Caco-2 (cell line): Measurements from ENCODE around the gene ILRUN. TPM values are rescaled to one million over a fixed set of nuclear protein-coding genes. Genes with fewer than 3 reads are reported as not detected.

Source experiments
- BruUV-seq: library from RNA; stranded (reverse); fragments of 400-500 nt; replicated peaks from 2 replicates; lab custom pipeline; 2021; lab: Mats Ljungman, UMichigan
- CTCF ChIA-PET: fragments of 300-600 bp; sonication (Branson Sonifier 250); formaldehyde crosslinking; loops from one replicate; lab custom pipeline; 2022; ENCODE audit warnings: antibody characterized with exemption; lab: Charles Lee
- POLR2A ChIA-PET: fragments of 300-600 bp; sonication (Branson Sonifier 250); formaldehyde crosslinking; loops from one replicate; lab custom pipeline; 2022; ENCODE audit warnings: antibody characterized with exemption; lab: Charles Lee
- DNase-seq, 2 experiments: peaks; one replicate each; pipeline versions ENCODE4 v3.0.0 to v3.0.0-alpha.2; 2020 to 2022
- H3K27me3 ChIP-seq: replicated peaks from 2 replicates; pipeline ENCODE4 v1.6.0; 2011; ENCODE audit warnings: low read length; ENCODE audit not compliant: control insufficient read depth, insufficient read depth
- H3K36me3 ChIP-seq: 2 replicates; pipeline ENCODE4 v1.5.1; 2011; ENCODE audit warnings: low read length; ENCODE audit not compliant: control insufficient read depth, insufficient read depth
- H3K4me1 ChIP-seq: fragments of 250-450 bp; sonication (Bioruptor Pico); 2 replicates; pipeline ENCODE4 v1.5.1; 2020; ENCODE audit warnings: mild to moderate bottlenecking
- H3K4me3 ChIP-seq: 2 replicates; pipeline ENCODE4 v1.5.1; 2011; ENCODE audit warnings: low read depth, mild to moderate bottlenecking, control low read depth, low read length
- H3K9me3 ChIP-seq: fragments of 250-450 bp; sonication (Bioruptor Pico); 2 replicates; pipeline ENCODE4 v1.5.1; 2020; ENCODE audit warnings: mild to moderate bottlenecking, moderate library complexity
- H3K27ac Mint-ChIP-seq: one replicate; pipeline ENCODE4 v1.8.0; 2022; ENCODE audit warnings: mixed read lengths; ENCODE audit not compliant: unreplicated experiment
- H3K27me3 Mint-ChIP-seq: one replicate; pipeline ENCODE4 v1.8.0; 2022; ENCODE audit warnings: mixed read lengths; ENCODE audit not compliant: insufficient read depth, unreplicated experiment
- H3K36me3 Mint-ChIP-seq: one replicate; pipeline ENCODE4 v1.8.0; 2022; ENCODE audit warnings: mild to moderate bottlenecking, mixed read lengths; ENCODE audit not compliant: insufficient read depth, unreplicated experiment
- H3K4me1 Mint-ChIP-seq: one replicate; pipeline ENCODE4 v1.8.0; 2022; ENCODE audit warnings: low read depth, mixed read lengths; ENCODE audit not compliant: unreplicated experiment
- H3K4me3 Mint-ChIP-seq: one replicate; pipeline ENCODE4 v1.8.0; 2022; ENCODE audit warnings: mild to moderate bottlenecking, moderate library complexity, mixed read lengths; ENCODE audit not compliant: unreplicated experiment
- H3K9me3 Mint-ChIP-seq: one replicate; pipeline ENCODE4 v1.8.0; 2022; ENCODE audit warnings: mixed read lengths; ENCODE audit not compliant: unreplicated experiment
- intact Hi-C: fragments of 100-400 bp; cut with micrococcal nuclease; formaldehyde crosslinking; loops from one replicate; pipeline ENCODE4 v1.10.0; 2022; ENCODE audit not compliant: unreplicated experiment
- total RNA-seq: library from RNA; stranded (reverse); gene quantifications from 2 replicates; pipeline ENCODE4 v1.2.3, GENCODE V29; 2022
- TF ChIP-seq, protein P1 (sequence below), 2 experiments: fragments of 200-600 bp in 1 of 2; IDR thresholded peaks; 1 replicate in 1 of 2; 2 replicates in 1 of 2; pipeline versions ENCODE4 v1.5.1 to v1.8.0; 2011 to 2022; ENCODE audit warnings: antibody characterized with exemption in 1 of 2, control low read depth in 1 of 2, inconsistent platforms in 1 of 2, low read depth in 1 of 2, low read length in 1 of 2, mild to moderate bottlenecking in 1 of 2, moderate library complexity in 1 of 2; ENCODE audit not compliant: insufficient read depth in 1 of 2, severe bottlenecking in 1 of 2, unreplicated experiment in 1 of 2

ILRUN gene
- total RNA-seq, 1 experiment from 2014 or later = 95.9 TPM

DNA sequence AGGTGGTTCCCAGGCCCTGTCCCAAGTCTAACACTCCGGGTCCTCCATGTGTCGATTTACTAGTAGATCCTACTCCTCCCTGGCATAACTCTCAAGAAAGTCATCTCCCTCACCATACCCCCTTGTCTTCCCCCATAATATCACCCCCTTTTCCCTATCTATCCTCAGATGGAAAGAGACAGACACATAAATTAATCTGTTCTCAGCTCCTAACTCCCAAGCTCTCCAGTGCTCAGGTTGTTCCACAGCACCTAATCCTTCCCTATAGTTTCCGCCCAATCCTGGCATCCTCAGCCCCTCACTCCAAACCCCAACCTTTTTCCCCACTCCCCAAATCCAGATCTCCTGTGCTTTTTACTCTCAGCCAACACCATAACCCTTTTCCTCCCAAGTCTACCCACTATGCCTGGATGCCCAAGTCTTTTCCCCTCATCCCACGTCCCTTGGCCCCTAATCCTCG, 808 bp downstream of the ILRUN start:
- H3K4me3 ChIP-seq = peak overlapping the region; percentile 48
- Mint-ChIP-seq H3K4me3 (peak overlapping the region; percentile 78), H3K9me3 (no peaks in the 10 kb centered on the region), H3K27me3 (no peaks in the 10 kb centered on the region), H3K36me3 (peaks cover 6% of the 10 kb centered on the region), H3K27ac (peak overlapping the region; percentile 77), H3K4me1 (peaks cover 23% of the 10 kb centered on the region)
- no TSS peak for BruUV-seq
- DNase-seq = no peak
- no peaks in the 10 kb centered on the region for H3K9me3 ChIP-seq
- intact Hi-C loops = loop anchor here (2.0 kb wide), 2 partner anchors 25 to 49 kb away; no protein-coding TSS in a partner anchor
- H3K36me3 ChIP-seq = no peaks in the 10 kb centered on the region
- peaks cover 11% of the 10 kb centered on the region for H3K4me1 ChIP-seq
- CTCF ChIA-PET = interaction anchor here (0.6 to 1.4 kb wide), 5 partner anchors 21 to 79 kb away, joined by 3 to 10 read pairs (median 5); partner anchors contain the start of gene SNRPC
- POLR2A ChIA-PET = interaction anchor here (0.5 to 1.9 kb wide), 4 partner anchors 50 to 985 kb away, joined by 3 to 6 read pairs (median 5); no protein-coding TSS in a partner anchor
- TF ChIP-seq, protein P1, sequence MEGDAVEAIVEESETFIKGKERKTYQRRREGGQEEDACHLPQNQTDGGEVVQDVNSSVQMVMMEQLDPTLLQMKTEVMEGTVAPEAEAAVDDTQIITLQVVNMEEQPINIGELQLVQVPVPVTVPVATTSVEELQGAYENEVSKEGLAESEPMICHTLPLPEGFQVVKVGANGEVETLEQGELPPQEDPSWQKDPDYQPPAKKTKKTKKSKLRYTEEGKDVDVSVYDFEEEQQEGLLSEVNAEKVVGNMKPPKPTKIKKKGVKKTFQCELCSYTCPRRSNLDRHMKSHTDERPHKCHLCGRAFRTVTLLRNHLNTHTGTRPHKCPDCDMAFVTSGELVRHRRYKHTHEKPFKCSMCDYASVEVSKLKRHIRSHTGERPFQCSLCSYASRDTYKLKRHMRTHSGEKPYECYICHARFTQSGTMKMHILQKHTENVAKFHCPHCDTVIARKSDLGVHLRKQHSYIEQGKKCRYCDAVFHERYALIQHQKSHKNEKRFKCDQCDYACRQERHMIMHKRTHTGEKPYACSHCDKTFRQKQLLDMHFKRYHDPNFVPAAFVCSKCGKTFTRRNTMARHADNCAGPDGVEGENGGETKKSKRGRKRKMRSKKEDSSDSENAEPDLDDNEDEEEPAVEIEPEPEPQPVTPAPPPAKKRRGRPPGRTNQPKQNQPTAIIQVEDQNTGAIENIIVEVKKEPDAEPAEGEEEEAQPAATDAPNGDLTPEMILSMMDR (IDR thresholded peaks at IDR 0.05; ENCODE audit: insufficient read depth in 1 of 2, low read depth in 1 of 2, low read length in 1 of 2, severe bottlenecking in 1 of 2, unreplicated experiment in 1 of 2) = no peak
- no peaks in the 10 kb centered on the region for H3K27me3 ChIP-seq

DNA sequence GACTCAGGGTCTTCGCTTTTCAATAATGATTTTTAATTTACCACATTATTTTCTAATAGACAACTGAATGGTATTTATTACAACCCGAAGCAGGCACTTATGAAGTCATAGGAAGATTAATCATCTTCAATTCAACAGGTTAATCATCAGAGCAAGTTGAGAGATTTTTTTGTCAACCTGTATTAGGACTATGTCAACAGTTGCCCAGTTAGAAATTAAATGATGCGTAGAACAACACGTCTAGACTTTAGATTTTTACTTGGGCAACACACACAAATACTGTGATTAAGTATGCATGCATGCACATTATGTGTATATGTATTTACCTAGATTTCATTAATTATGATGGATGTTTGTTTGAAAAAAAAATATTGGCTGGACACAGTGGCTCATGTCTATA, 4.3 kb downstream of the ILRUN start:
- H3K4me3 ChIP-seq = no peak overlapping the region
- BruUV-seq = no TSS peak
- Mint-ChIP-seq H3K4me3 (no peak overlapping the region), H3K27ac (no peak overlapping the region), H3K27me3 (no peaks in the 10 kb centered on the region), H3K4me1 (peaks cover 23% of the 10 kb centered on the region), H3K36me3 (peaks cover 6% of the 10 kb centered on the region), H3K9me3 (no peaks in the 10 kb centered on the region)
- H3K27me3 ChIP-seq = no peaks in the 10 kb centered on the region
- ChIA-PET POLR2A (no interaction called here), CTCF (no interaction called here)
- H3K9me3 ChIP-seq = no peaks in the 10 kb centered on the region
- TF ChIP-seq, protein P1 (IDR thresholded peaks at IDR 0.05; ENCODE audit: insufficient read depth in 1 of 2, low read depth in 1 of 2, low read length in 1 of 2, severe bottlenecking in 1 of 2, unreplicated experiment in 1 of 2) = no peak
- H3K36me3 ChIP-seq = no peaks in the 10 kb centered on the region
- H3K4me1 ChIP-seq = peaks cover 11% of the 10 kb centered on the region
- intact Hi-C loops = no loop called here
- no peak for DNase-seq

DNA sequence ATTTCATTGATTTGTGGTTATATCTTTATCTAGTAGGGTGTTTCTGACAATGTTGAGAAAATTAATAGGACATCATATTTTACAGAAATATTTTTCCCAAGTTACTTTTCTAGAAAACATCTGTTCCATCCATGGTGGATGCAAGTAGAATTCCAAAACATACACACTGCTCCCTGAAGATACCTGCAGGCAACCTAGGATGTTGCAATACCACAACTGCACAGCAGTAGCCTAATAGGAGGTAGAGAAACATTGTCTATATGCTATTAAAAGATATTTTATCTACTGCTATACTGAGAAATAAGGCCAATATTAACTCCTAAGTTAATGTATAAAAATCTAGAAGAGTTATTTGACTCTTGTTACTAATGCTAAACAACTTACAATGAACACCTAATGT, 6.8 kb downstream of the ILRUN start:
- peaks cover 21% of the 10 kb centered on the region for H3K4me1 Mint-ChIP-seq
- CTCF ChIA-PET = no interaction called here
- POLR2A ChIA-PET = no interaction called here
- H3K36me3 Mint-ChIP-seq = peaks cover 10% of the 10 kb centered on the region
- H3K27ac Mint-ChIP-seq = no peak overlapping the region
- no peaks in the 10 kb centered on the region for H3K27me3 Mint-ChIP-seq
- no peaks in the 10 kb centered on the region for H3K9me3 Mint-ChIP-seq
- Histone ChIP-seq H3K9me3 (no peaks in the 10 kb centered on the region), H3K36me3 (no peaks in the 10 kb centered on the region), H3K27me3 (no peaks in the 10 kb centered on the region), H3K4me1 (peaks cover 6% of the 10 kb centered on the region), H3K4me3 (no peak overlapping the region)
- H3K4me3 Mint-ChIP-seq = no peak overlapping the region
- no TSS peak for BruUV-seq
- TF ChIP-seq, protein P1 (IDR thresholded peaks at IDR 0.05; ENCODE audit: insufficient read depth in 1 of 2, low read depth in 1 of 2, low read length in 1 of 2, severe bottlenecking in 1 of 2, unreplicated experiment in 1 of 2) = no peak
- intact Hi-C loops = no loop called here
- DNase-seq = no peak
